ENCODE results near the gene AFF4.

DNA sequence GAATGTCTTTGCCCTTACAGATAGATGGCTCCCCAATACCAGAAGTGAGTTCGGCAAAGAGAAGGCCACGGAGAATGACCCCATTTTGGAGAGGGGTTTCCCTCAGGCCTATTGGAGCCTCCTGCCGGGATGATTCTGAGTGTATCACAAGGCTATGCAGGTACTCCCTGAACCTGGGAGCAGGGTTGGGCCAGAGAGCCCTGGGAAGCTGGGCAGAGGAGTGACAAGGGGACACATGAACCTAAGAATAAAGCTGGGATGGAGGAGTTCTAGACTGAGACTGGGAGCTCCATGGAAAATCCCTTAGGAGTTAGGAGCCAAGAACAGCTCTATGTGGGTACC, 89.5 kb downstream of the AFF4 start:
- TF ChIP-seq, protein P1, sequence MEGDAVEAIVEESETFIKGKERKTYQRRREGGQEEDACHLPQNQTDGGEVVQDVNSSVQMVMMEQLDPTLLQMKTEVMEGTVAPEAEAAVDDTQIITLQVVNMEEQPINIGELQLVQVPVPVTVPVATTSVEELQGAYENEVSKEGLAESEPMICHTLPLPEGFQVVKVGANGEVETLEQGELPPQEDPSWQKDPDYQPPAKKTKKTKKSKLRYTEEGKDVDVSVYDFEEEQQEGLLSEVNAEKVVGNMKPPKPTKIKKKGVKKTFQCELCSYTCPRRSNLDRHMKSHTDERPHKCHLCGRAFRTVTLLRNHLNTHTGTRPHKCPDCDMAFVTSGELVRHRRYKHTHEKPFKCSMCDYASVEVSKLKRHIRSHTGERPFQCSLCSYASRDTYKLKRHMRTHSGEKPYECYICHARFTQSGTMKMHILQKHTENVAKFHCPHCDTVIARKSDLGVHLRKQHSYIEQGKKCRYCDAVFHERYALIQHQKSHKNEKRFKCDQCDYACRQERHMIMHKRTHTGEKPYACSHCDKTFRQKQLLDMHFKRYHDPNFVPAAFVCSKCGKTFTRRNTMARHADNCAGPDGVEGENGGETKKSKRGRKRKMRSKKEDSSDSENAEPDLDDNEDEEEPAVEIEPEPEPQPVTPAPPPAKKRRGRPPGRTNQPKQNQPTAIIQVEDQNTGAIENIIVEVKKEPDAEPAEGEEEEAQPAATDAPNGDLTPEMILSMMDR (IDR thresholded peaks at IDR 0.05): no peak
- TF ChIP-seq POLR2AphosphoS5 (IDR thresholded peaks at IDR 0.05; ENCODE audit: insufficient read depth in 1 of 2, low read depth in 1 of 2): no peak
- TF ChIP-seq POLR2A (IDR thresholded peaks at IDR 0.05): no peak
